HG02884 (cell line): ENCODE measurements around the gene UBALD1.

Experiments
- ATAC-seq: cut with Tn5 transposase; IDR thresholded peaks from one replicate; pipeline ENCODE4 v1.9.1; 2021; ENCODE audit warnings: mild to moderate bottlenecking, moderate library complexity; ENCODE audit not compliant: unreplicated experiment

UBALD1 gene

DNA sequence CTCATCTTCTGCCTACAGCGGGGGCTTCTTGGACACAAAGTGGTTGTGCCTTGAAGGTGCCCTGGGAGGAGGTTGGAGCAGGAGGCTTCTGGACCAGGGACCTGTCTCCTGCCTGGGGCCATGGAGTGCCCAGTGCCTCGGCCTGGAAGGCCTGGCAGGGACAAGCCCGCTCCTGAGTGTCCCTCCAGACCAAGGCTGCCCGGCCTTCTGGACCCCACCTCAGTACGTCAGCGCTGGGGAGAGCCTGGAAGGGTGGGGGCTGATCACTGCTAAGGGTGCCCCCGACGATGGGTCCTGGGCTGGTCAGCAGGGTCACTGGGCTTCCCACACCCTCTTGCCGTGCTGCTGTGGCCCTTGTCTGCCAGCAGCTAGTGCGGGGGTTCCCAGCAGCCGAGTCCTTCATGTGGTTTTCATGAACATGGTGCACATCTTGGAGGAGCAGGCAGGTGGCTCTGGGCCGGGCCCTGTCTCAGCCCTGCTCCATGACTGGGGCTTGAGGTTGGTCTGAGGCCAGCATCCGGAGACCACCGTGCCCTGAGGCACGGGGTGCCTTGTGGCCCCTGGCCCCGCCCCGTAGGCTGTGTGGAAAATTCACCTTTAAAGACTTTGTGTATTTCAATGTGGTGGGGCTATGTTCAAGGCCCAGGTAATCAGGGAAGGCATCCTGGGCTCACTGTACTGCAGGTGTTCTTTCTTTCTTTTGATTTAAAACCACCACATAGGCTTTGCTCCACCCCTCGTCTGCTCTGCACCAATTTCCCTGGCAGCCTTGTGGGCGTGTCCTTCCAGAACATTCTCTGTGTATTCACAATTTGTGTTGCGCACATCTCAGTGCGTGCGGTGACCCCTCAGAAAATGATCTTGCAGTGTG, 32.3 kb upstream of the UBALD1 start:
- ATAC-seq = no peak

DNA sequence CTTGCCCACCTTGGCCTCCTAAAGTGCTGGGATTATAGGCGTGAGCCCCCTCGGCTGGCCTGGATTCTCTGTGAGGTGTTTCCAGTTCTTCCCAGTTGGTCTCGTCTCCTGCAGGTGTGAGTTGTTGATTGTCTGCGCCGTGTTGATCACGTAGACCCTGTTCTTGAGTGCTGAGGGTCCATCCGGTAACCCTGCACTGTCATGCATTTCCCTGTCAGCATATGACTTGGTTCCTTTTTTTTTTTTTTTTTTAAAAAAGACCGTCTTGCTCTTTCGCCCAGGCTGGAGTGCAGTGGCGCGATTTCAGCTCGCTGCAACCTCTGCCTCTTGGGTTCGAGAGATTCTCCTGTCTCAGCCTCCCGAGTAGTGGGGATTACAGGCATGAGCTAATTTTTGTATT, 27.2 kb upstream of the UBALD1 start:
- no peak for ATAC-seq

DNA sequence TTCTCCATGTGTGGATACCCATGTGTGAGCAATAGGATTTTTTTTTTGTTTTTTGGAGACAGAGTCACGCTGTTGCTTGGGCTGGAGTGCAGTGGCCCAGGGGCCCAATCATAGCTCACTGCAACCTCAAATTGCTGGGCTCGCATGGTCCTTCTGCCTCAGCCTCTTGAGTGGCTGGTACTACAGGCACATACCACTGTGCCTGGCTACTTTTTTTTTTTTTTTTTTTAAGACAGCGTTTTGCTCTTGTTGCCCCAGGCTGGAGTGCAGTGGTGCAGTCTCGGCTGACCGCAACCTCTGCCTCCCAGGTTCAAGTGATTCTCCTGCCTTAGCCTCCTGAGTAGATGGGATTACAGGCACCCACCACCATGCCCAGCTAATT, 26.6 kb upstream of the UBALD1 start:
- ATAC-seq = no peak

DNA sequence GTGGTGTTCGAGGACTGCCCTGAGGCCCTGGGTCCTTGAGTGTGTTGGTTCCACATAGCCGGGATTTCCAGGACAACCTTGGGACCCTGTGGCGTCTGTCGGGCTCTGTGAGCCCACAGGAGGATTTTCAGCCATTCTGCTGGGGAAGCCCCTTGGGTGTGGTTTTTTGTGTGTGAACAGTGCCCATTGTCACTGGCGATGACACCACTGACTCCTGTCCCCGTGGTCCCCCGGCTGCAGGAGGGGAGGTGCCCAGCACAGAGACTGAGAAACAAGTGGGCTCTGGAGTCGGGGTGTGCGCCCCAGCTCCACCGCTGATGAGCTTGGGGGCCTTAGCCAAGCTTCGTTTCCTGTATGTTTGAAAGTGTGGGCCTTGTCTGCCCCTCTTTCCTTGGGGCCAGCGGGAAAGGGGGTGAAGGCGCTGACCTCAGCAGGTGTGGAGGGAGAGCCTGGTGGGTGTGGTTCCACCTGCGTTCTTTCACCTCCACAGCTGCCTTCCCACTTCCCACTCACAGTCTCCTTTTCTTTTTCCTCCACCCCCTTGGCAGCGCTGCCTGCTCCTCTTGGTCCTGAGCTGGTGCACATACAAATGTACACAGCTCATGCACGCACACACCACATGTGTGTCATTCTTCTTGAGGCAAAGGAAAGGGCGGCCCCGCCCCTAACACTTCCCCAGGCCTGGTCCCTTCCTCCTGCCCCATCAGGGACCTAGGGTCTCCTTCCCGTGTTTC, 26.1 kb upstream of the UBALD1 start:
- ATAC-seq = no peak

DNA sequence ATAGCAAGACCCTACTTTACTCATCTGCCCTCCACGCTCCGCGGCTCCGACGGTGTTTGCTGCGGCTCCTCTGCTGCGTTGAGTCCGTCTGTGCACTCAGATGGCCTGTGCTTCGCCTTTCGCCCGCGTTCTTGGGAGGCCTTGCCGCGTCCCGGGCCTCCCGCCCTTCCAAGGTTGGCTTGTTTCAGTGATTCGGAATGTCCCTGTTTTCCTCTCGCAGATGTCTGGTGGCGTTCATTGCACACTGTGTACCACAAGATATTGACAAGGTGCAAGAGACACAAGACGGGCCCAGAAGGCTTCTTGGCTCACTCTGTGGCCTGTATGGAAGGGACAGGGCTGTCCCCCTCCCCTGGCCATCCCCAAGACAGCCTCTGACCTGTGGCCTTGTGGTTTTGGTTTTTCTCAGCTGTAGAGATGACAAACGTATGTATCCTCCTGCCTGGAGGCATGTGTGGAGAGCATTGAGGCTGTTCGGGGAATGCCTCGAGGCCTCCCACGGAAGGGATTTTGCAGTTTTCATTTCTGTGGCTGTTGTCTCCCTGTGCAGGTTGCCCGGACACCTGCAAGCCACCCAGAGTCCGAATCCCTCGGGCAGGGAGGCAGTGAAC, 25.3 kb upstream of the UBALD1 start:
- no peak for ATAC-seq

DNA sequence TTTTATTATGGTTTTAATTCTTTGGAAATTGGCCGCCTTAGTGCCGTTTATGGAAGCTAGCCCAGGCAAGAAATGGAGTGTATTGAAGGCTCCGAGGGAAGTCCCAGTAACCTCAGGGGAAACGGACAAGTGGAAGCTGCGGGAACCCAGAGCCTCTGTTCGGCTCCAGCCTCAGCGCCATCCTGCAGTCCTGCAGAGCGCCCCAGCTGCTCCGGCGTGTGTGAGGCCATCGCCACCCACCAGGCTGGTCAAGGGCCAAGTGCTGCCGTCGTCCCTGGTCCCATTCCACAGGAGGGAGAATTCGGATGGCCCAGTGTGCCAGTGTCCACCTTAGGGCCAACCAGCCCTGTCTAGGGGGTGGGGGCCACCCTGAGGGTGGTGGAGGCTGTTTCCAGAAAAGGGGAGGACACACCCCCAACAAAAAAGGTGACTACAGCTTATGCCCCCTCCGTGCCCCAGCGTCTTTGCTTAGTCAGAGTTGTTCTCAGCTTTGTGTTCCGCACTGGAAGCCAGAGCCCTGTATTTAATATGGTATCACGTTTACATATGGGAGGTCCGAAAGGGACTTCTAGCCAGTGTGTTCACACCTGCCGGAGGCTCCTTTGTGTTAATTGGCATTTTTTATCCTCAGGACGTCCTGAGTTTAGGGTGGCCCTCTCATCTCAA, 22.9 kb upstream of the UBALD1 start:
- no peak for ATAC-seq

DNA sequence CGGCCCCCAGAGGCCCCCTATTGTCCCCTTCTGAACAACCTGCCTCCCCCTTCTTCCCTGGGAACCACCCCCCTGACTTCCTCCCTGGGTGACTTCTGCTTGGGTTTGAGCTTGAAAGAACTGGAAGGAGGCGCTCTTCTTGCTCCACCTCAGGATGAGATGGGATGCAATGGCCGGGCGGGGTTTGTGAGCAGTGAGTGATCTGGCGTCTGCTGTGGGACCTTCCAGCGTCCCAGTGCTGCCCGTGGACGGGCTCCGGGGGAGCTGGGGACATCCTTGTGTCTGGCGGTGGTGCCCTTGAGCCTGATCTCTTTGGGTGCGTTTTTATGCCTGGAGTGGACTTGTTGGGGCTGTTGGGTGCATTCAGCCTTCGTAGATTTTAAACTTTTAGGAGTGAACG, 21.5 kb upstream of the UBALD1 start:
- ATAC-seq = no peak

DNA sequence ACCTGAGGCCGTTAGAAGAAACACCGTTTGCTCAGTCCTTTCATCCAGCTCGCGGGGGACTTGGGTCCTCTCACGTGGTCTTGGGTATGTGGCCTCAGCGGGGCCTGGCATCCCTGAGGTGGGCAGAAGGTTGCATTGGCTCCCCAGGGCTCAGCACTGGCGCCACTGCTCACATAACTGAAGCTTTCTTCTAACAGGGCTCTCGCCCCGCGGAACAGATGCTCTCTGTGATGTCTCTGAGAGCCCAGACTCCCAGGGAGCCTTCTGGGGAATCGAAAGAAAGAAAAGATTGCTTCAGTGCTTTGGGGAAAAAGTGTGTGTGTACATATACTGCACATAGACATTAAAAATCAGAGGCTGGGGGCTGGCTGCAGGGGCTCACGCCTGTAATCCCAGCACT, 20.1 kb upstream of the UBALD1 start:
- ATAC-seq = no peak

DNA sequence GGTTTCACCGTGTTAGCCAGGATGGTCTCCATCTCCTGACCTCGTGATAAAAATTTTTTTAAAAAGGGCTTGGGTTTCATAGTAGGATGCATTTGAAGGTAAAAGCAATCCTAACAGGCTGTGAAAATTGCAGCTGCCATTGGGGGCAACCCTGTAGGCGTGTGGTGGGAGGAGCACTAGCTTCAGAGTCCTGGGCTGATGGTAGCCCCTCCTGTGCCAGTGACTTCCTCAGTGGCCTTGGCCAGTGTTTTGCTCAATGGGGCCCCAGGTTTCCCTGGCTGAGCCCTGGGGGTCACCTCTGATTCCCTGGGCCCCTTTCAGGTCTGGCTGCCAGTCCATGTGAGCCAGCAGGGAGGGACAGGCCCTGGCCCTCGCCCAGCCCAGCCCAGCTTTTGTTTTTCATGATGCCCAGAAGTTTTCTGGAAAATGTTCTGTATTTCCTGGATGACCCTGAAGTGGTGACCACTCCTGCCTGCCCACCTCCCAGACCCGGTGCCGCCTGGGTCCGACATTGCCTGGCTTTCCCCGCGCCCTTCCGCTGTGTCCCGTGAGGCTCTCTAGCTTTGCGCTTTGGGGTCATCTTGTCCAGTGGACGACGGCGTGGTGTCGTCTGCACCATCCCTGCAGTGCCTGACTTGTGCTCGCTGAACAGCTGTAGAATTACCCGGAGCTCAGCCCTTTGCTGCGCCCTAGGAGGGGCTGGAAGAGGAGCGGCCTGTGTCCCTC, 19.4 kb upstream of the UBALD1 start:
- ATAC-seq = no peak

DNA sequence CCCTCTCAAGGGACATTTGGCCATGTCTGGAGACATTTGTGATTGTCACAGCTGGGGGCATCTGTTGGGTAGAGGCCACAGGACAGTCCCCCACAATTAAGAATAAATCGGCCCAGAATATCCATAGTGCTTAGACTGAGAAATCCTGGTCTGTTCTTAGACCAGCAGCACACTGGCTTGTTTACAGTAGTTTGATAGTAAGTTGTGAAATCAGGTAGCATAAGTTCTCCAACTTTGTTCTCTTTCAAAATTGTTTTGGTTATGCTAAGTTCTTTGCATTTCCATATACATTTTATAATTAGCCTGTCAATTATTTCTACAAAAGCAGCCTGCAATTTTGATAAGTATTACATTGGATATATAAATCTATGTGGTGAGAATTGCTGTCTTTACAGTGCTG, 16.8 kb upstream of the UBALD1 start:
- ATAC-seq = no peak

DNA sequence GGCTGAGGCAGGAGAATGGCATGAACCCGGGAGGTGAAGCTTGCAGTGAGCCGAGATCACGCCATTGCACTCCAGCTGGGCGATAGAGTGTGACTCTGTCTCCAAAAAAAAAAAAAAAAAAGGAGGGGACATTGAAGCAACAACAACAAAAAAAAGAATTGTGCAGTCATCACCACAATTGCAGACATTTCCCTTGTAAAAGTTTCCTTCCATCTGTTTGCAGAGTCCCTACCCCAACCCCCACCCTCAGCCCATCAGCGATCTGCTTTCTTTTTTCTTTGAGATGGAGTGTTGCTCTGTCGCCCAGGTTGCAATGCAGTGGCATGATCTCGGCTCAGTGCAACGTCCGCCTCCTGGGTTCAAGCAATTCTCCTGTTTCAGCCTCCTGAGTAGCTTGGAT, 13.6 kb upstream of the UBALD1 start:
- no peak for ATAC-seq

DNA sequence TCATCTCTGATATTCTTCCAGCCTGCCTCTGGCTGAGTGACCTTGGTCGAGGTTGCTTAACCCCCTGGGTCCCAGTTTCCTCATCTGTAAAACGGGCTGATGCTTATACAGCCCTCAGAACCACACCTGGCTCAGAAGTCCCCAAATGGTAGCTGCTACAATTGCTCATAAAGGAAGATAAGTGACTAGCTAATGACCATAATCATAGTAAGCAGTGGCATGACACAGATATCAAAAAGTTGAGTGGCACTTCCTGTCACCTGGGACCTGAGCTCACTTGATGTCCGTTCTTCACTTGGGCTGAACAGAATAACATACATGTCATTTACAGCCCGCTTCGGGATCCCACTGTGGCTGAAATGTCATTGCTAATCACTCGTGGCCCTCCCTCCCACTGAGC, 11.7 kb upstream of the UBALD1 start:
- ATAC-seq = no peak

DNA sequence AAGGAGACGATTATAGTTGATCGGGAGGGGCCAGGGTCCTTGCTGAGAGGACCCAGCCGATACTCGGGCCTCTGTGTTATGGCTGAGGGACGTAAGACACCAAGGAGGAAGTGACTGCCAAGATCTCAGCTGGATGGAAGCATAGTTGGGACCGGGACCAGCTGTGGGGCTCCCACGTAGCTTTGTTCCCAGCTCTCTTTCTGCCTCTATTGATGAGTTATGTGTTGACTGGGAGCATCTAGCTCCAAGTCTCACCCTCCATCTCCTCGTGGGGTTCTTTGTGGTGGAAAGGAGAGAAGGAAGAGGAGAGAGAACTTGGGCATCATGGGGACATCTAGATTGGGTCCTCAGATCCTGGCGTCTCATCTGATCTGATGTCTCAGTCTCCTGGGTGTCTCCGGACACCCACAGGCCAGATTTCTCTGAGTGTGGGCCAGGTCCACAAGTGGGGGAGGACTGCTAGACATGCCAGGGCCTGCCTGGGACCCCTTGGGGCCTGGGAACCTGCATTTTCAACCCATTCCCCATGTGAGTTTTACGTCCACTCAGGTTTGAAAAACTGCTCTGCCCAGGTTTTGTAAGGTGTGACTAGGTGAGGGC, 11.0 kb upstream of the UBALD1 start:
- ATAC-seq = no peak

DNA sequence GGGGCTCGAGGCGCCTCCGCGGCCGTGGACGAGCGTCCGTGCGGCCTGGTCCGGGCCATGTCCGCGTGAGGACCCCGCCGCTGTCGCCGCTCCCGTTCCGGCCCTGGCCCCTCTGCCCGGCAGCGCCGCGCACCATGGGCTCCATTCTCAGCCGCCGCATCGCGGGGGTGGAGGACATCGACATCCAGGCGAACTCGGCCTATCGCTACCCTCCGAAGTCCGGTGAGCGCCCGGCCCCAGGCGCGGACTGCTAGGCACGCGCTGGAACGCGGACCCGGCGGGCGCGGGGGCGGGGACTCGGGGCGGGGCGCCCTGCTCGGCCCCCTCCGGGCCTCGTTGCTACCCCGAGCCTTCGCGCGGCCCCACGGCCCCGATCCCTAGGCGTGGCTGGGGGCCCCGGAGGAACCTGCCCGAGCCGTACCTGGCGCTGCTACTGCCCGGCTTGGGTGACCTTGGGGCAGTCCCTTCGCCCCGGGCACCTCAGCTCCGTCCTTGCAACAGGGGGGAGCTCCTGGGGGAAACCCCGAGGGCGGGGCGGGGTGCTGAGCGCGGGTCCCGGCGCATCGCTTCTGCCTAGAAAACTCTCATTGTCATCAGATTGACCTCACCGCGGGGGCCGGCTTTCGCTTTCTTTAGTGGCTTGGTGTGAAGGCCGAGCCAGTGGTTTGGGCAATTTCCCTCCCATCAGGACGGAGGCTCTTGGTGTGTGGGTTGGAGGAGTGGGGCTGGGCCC, 10.3 kb upstream of the UBALD1 start:
- peak; percentile 49 for ATAC-seq

DNA sequence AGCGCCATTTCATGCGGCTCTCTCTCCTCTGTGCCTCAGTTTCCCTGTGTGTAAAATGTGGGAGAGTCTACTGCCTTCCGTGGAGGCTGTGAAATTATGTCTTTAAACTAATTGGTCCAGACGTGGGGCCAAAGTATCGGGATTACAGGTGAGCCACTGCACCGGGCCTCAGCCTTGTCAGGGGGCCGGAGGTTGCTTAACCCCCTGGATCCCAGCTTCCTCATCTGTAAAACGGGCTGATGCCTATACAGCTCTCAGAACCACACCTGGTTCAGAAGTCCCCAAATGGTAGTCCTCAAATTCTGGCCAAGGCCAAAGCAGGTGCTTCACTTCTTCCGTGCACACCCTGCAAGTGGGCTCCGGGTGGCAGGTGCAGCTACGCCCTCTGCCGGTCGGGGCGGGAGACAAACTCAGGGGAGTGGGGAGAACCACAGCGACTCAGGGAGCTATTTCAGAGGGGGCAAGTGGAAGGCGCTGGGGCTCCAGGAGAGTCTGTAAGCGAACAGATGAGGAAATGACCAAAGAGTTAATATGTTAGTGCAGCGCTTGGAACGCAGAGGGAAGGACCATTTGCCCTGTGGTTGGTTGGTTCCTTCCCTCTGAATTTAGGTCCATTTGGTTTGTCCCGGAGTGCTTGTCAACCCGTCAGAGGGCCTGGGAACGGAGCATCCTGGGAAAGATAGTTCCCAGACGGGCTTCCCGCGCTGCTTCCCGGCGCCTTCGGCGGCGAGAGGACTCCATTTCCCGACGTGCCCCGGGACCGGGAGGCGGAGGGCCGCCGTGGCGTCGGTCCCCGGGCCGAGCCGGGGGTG, 9.5 kb upstream of the UBALD1 start, which contains the start of gene MGRN1:
Gene MGRN1, plus strand, starts transcription at position 812 of the 812 bp plus-strand sequence. CDS start 135 bp downstream, outside the sequence.
- ATAC-seq = peak; percentile 64

DNA sequence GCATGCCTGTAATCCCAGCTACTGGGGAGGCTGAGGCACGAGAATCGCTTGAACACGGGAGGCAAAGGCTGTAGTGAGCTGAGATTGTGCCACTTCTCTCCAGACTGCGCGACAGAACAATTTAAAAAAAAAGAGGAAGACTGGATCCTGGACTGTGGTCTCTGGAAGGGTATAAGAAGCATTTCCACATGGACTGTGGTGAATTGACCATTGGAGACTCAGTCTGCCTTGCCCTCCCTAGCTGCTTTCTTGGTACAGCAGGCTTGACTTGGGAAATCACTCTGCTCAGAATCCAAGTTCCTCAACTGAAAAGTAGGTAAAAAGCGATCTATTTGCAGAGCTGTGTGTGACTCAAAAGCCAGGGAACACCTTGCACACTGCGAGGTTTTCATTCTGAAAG, 8.9 kb upstream of the UBALD1 start:
- no peak for ATAC-seq

DNA sequence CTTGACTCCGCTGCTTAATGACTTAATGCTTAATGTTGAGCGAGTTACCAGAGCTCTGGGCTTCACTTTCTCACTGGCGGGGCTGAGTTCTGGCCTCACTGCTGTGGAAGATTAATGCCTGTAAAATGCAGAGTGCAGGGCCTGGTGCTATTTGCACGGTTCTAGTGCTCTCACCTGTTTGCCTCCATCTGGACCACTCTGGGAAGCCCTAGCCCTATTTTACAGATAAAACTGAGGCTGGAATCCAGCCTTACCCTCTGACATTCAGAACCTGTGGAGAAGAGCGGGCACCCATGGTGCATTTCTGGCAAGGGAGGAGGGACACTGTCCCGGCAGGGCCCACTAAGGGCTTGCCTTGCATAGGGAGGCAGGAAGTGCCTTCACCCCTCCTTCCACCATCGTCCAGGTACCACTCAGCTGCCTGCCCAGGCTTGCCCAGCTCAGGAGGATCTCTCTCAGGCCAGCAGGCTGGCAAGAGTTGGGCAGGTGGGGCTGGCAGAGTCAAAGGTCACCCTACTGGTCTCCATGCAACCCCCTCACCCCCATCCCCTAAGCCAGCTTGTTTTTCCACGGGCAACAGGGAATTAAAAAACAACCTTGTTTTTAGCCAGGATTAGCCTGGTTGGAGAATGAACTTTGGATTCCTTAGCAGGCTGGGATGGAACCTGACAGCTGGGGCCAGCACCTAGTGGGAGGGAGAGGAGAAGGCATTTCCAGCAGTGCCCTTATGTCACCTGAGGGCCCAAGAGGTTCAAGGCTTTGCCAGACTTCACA, 4.1 kb upstream of the UBALD1 start:
- no peak for ATAC-seq

DNA sequence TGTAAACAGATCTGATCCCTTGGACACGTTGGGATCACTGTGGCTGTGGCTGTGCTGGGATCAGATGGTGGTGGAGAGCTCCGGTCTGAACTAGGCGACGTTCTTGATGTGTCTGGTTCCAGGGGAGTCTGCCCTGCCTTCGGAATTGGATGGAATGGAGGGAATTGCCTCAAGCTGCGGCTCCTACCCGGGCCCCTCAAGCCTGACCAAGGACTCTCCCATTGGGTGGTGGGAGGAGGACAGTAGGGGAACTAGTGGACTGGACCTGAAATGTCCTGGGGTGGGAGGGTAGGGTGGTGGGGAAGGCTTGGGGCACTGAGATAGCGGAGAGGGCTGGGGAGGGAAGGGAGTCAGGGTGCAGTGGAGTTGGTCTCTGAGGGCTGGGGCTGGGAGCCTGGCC, 3.2 kb upstream of the UBALD1 start:
- no peak for ATAC-seq
